ENCODE results near the gene PCYT1B.

The PCYT1B gene

DNA sequence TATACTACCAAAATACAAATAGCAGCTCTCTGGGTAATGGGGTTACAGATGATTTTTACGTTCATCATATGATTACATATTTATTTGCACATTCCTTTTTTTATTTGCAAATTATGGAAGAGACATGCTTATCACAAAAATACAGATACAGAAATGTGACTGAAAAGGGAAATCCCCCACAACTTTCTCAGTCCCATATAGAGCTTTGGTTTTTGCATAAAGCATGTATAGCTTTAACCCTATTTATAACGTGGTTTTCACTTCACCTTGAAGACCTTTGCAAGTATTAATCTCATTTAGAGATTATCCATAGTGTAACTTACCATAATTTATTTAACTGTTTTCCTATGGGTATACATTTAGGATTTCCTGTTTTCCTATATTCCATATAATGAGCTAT is 126.7 kb downstream of the PCYT1B start:
- no peak for DNase-seq

DNA sequence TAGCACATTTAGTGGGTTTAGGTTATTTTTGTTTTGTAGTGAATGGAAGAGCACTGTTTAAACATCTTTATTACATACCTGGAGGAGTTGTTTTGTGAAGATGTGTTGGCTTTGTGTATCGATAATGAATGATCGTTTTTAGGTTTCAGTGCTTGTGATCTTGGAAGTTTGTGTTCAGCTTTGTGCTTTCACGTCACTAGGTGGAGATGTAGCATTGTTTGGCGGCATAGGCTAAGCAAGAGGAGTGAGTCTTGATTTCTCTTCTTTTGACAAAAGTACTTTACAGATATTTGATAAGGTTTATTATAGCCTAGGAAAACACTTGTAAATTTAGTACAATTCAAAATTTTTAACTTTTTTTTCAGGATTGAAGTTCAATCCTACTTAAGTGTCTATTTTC is 131.7 kb downstream of the PCYT1B start:
- DNase-seq: peak; percentile 29 to 55

DNA sequence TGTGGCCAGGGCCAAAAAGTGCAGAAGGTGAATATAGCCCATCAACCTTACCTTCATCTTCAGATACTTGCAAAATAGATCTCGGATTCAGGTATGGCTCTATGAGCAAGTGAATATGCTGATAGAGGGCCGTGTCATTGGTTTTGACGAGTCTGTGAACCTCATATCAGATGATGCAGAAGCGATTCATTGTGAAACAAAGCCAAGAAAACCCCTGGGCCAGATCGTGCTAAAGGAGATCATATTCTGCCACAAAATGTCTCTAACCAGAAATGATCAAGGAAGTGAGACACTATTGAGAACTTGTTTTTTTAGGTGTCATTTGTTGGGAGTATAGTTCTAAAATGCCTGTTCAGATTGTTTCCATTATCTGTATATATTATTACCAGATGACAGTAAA is 133.7 kb downstream of the PCYT1B start:
- no peak for DNase-seq

DNA sequence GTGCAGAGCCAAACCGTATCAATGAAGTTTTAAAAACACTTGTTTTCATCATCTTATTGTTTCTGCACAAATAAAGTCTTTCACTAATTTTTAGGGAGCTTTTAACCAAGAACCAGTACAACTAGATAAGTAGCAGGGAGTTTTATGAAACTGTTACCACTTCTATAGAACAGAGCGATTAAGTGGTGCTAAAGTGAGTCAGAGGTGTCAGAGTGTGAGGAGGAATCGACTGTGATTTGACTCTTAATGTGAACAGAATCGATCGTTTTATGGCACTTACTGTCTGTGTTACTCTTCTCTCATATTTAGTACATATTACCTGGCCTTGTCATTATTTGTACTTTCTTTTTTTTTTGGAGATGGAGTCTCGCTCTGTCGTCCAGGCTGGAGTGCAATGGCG is 138.8 kb downstream of the PCYT1B start:
- no peak for DNase-seq
